ENCODE results near the gene OR2AT4. TPM values are rescaled to one million over a fixed set of nuclear protein-coding genes. Genes with fewer than 3 reads are reported as not detected.

OR2AT4 gene
- total RNA-seq, 1 donor from 2014 or later: not detected

DNA sequence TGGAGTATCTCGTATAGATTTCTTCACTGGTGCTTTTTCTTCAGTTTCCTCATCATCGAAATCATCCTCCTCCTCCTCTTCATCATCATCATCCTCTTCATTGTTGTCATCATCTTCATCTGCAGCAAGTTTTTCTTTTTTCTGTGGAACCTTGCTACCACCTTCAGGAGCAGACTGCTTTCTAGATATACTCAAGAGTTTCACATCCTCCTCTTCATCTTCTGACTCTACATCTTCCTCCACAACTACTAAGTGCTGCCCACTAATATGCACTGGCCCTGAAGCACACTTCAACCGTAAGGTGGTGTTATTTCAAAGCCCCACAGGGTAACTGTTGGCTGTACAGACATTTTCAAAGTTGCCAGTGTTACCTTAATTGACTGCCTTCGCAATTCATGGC, 17.1 kb downstream of the OR2AT4 start:
- H3K4me3 Mint-ChIP-seq (ENCODE audit: low read depth): no peak overlapping the region
- H3K4me1 Mint-ChIP-seq (ENCODE audit: low read depth): peaks cover 2% of the 10 kb centered on the region
- peaks cover 11% of the 10 kb centered on the region for H3K27me3 Mint-ChIP-seq
- no peaks in the 10 kb centered on the region for H3K36me3 Mint-ChIP-seq (ENCODE audit: insufficient read depth)
- H3K9me3 Mint-ChIP-seq (ENCODE audit: low read depth): no peaks in the 10 kb centered on the region
- TF ChIP-seq CTCF (IDR thresholded peaks at IDR 0.05; ENCODE audit: unreplicated experiment): no peak
- no peak for DNase-seq (ENCODE audit: low spot score, unreplicated experiment)
- no peak overlapping the region for H3K27ac Mint-ChIP-seq

DNA sequence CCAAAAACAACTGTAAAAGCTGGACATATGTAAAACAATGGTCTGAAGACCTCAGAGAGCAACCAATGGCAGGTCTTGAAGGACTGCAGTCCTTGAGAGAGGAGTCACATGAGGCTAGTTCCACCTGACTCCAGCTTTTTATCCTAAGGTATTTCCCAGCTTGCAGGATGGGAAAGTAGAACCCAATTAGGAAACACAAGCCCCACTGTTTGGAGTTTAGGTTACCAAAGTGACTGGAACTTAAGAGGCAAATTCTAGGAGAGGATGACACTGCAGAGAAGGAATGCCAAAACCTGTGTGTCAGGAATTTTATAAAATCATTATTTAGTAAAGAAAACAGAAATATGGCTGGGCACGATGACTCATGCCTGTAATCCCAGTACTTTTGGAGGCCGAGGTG, 18.4 kb downstream of the OR2AT4 start:
- no peak overlapping the region for H3K4me3 Mint-ChIP-seq (ENCODE audit: low read depth)
- peaks cover 11% of the 10 kb centered on the region for H3K27me3 Mint-ChIP-seq
- H3K4me1 Mint-ChIP-seq (ENCODE audit: low read depth): peaks cover 2% of the 10 kb centered on the region
- no peaks in the 10 kb centered on the region for H3K36me3 Mint-ChIP-seq (ENCODE audit: insufficient read depth)
- no peak for DNase-seq (ENCODE audit: low spot score, unreplicated experiment)
- no peaks in the 10 kb centered on the region for H3K9me3 Mint-ChIP-seq (ENCODE audit: low read depth)
- no peak overlapping the region for H3K27ac Mint-ChIP-seq
- TF ChIP-seq CTCF (IDR thresholded peaks at IDR 0.05; ENCODE audit: unreplicated experiment): no peak

- no peaks in the 10 kb centered on the region for H3K36me3 Mint-ChIP-seq (ENCODE audit: insufficient read depth)
- peaks cover 11% of the 10 kb centered on the region for H3K27me3 Mint-ChIP-seq
- TF ChIP-seq CTCF (IDR thresholded peaks at IDR 0.05; ENCODE audit: unreplicated experiment): no peak
- no peak for DNase-seq (ENCODE audit: low spot score, unreplicated experiment)
- H3K4me3 Mint-ChIP-seq (ENCODE audit: low read depth): no peak overlapping the region
- no peaks in the 10 kb centered on the region for H3K9me3 Mint-ChIP-seq (ENCODE audit: low read depth)
- peaks cover 6% of the 10 kb centered on the region for H3K4me1 Mint-ChIP-seq (ENCODE audit: low read depth)
- H3K27ac Mint-ChIP-seq: no peak overlapping the region
Measured at GRCh38 chr11:75077316-75077715, 19.4 kb downstream of the OR2AT4 start.

DNA sequence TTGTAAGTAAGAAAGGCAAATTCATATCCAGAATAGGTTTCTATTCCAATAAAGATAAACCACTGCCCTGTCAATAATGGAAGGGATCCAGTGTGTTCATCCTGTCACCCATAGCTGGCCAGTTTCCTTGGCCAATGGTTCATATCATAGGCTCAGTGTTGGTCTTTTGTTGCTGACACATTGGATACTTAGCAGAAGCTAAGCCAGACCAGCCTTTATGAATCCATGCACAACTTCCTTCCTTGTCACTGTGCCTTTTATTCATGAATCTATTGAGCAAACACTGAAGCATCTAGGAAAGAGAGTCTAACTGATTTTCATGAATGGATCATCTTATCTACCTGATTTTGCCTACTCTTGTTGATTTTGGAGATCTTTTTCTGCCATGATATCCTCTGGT, 20.0 kb downstream of the OR2AT4 start:
- Mint-ChIP-seq H3K27me3 (peaks cover 11% of the 10 kb centered on the region), H3K27ac (no peak overlapping the region), H3K36me3 (ENCODE audit: insufficient read depth) (no peaks in the 10 kb centered on the region), H3K9me3 (ENCODE audit: low read depth) (no peaks in the 10 kb centered on the region), H3K4me1 (ENCODE audit: low read depth) (peaks cover 6% of the 10 kb centered on the region), H3K4me3 (ENCODE audit: low read depth) (no peak overlapping the region)
- no peak for DNase-seq (ENCODE audit: low spot score, unreplicated experiment)
- no peak for TF ChIP-seq CTCF (IDR thresholded peaks at IDR 0.05; ENCODE audit: unreplicated experiment)

DNA sequence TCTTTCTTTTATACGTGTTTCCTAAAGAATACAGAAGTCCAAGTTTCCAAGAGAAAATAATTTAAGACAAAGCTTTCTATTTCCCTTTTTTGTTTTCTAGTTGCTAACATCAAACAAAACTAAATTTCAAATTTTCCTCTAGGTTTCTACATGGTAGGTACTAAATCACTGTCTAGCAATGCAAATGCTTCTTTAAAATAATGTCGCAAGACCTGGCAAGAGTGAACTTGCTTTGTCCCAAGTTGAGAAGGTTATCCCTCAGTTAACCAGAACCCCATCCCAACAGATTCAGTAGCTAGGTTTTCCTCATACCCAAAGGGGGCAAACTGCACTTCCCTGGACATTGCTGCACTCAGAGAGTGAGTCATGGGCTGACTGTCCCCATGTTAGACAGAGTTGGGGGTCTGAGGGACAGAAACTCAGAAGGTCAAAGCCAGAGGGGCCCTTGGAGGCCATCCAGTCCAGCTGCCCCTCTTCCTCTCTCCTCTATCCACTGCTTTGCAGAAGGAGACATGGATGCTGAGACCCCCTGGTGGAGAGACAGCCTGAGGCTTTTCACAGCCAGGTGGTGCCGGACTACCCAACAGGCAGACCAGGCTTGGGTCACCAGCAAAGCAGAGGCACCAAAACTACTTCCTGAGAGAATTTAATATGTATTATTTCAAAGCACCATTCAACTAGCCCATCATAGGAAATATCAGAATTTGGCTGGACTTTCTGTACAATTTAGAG, 23.1 kb downstream of the OR2AT4 start:
- no peak for DNase-seq (ENCODE audit: low spot score, unreplicated experiment)
- H3K27ac Mint-ChIP-seq: no peak overlapping the region
- H3K4me1 Mint-ChIP-seq (ENCODE audit: low read depth): peaks cover 6% of the 10 kb centered on the region

More for the DNA sequence above, 23.1 kb downstream of the OR2AT4 start:
- TF ChIP-seq CTCF (IDR thresholded peaks at IDR 0.05; ENCODE audit: unreplicated experiment): peak; percentile 22
- H3K4me3 Mint-ChIP-seq (ENCODE audit: low read depth): no peak overlapping the region
- peaks cover 6% of the 10 kb centered on the region for H3K27me3 Mint-ChIP-seq
- H3K9me3 Mint-ChIP-seq (ENCODE audit: low read depth): no peaks in the 10 kb centered on the region
- no peaks in the 10 kb centered on the region for H3K36me3 Mint-ChIP-seq (ENCODE audit: insufficient read depth)
